Activated B cell treated with CpG ODN at 0.5 μM for 24 hours (primary cell): ENCODE measurements around the gene NALF2. TPM values are rescaled to one million over a fixed set of nuclear protein-coding genes. Genes with fewer than 3 reads are reported as not detected.

Source experiments
- ATAC-seq: fragments of 200-7000 bp; cut with Tn5 transposase; one replicate; pipeline ENCODE4 v1.10.0; 2021; ENCODE audit warnings: low read depth, mild to moderate bottlenecking, moderate library complexity
- CTCF ChIA-PET: fragments of 350-600 bp; sonication (Branson Sonifier 250); formaldehyde crosslinking; loops from one replicate; lab custom pipeline; 2021; ENCODE audit warnings: antibody characterized with exemption; lab: Charles Lee
- POLR2A ChIA-PET: fragments of 350-600 bp; sonication (Branson Sonifier 250); formaldehyde crosslinking; loops from one replicate; lab custom pipeline; 2021; ENCODE audit warnings: antibody characterized with exemption; lab: Charles Lee
- DNase-seq: peaks from one replicate; pipeline ENCODE4 v3.0.0; 2022
- H3K27ac Mint-ChIP-seq: one replicate; pipeline ENCODE4 v1.8.0; 2020; ENCODE audit warnings: mixed read lengths
- H3K27me3 Mint-ChIP-seq: one replicate; pipeline ENCODE4 v1.8.0; 2021; ENCODE audit warnings: mixed read lengths
- H3K36me3 Mint-ChIP-seq: one replicate; pipeline ENCODE4 v1.8.0; 2021; ENCODE audit warnings: low read depth, mixed read lengths
- H3K4me1 Mint-ChIP-seq: one replicate; pipeline ENCODE4 v1.8.0; 2021; ENCODE audit warnings: mixed read lengths
- H3K4me3 Mint-ChIP-seq: one replicate; pipeline ENCODE4 v1.8.0; 2020; ENCODE audit warnings: mild to moderate bottlenecking, mixed read lengths
- H3K9me3 Mint-ChIP-seq: one replicate; pipeline ENCODE4 v1.8.0; 2020; ENCODE audit warnings: mixed read lengths
- intact Hi-C: fragments of 100-400 bp; cut with micrococcal nuclease; formaldehyde crosslinking; loops from one replicate; pipeline ENCODE4 v1.15.1; 2024
- total RNA-seq: library from RNA; stranded (reverse); gene quantifications from 2 replicates; pipeline ENCODE4 v1.2.3, GENCODE V29; 2022
- TF ChIP-seq, protein P1 (sequence below): fragments of 200-600 bp; IDR thresholded peaks from one replicate; pipeline ENCODE4 v1.8.0; 2022; ENCODE audit warnings: antibody characterized with exemption, mild to moderate bottlenecking

The NALF2 gene
- total RNA-seq, 1 donor from 2014 or later = 0.04 TPM

DNA sequence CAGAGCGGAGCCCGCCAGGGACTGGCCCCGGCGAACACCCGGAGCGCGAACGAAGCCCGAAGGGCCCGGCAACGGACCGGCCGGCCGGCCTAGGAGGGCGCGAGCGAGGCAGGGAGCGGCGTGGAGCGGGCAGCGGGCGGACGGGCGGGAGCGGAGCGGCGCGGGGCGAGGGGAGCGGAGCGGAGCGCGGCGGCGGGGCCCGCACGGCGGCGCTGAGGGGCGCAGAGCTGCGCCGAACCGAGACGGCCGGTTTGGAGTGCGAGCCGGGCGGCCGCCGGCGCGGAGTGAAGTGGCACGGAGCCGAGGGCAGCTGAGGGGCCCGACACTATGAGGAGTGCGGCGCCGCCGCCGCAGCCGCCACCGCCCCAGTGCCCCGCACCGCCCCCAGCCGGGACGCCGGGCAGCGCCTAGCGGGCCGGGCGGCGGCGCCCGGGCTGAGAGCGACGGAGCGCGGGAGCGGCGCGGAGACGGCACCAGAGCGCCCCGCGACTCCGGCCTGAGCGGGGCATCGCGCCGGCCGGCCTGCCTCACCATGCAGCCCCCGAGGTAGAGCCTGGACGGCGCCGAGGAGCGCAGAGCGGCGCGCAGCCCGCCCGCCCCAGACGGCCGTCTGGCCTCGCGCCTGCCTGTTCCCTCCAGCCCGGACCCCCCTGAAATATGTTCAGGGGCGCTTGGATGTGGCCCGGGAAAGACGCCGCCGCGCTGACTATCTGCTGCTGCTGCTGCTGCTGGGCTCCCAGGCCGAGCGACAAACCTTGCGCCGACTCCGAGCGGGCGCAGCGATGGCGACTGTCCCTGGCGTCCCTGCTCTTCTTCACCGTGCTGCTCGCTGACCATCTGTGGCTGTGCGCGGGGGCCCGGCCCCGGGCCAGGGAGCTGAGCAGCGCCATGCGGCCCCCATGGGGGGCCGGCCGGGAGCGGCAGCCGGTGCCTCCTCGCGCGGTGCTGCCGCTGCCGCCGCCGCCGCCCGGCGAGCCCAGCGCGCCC is 793 bp downstream of the NALF2 start:
- H3K36me3 Mint-ChIP-seq = no peaks in the 10 kb centered on the region
- DNase-seq = no peak
- H3K27me3 Mint-ChIP-seq = peaks cover 18% of the 10 kb centered on the region
- no peaks in the 10 kb centered on the region for H3K9me3 Mint-ChIP-seq
- intact Hi-C loops = no loop called here
- no peak for ATAC-seq
- H3K4me1 Mint-ChIP-seq = peaks cover 6% of the 10 kb centered on the region
- peak overlapping the region; percentile 72 for H3K4me3 Mint-ChIP-seq
- H3K27ac Mint-ChIP-seq = no peak overlapping the region
- TF ChIP-seq, protein P1, sequence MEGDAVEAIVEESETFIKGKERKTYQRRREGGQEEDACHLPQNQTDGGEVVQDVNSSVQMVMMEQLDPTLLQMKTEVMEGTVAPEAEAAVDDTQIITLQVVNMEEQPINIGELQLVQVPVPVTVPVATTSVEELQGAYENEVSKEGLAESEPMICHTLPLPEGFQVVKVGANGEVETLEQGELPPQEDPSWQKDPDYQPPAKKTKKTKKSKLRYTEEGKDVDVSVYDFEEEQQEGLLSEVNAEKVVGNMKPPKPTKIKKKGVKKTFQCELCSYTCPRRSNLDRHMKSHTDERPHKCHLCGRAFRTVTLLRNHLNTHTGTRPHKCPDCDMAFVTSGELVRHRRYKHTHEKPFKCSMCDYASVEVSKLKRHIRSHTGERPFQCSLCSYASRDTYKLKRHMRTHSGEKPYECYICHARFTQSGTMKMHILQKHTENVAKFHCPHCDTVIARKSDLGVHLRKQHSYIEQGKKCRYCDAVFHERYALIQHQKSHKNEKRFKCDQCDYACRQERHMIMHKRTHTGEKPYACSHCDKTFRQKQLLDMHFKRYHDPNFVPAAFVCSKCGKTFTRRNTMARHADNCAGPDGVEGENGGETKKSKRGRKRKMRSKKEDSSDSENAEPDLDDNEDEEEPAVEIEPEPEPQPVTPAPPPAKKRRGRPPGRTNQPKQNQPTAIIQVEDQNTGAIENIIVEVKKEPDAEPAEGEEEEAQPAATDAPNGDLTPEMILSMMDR = no peak
- ChIA-PET POLR2A (no interaction called here), CTCF (no interaction called here)

DNA sequence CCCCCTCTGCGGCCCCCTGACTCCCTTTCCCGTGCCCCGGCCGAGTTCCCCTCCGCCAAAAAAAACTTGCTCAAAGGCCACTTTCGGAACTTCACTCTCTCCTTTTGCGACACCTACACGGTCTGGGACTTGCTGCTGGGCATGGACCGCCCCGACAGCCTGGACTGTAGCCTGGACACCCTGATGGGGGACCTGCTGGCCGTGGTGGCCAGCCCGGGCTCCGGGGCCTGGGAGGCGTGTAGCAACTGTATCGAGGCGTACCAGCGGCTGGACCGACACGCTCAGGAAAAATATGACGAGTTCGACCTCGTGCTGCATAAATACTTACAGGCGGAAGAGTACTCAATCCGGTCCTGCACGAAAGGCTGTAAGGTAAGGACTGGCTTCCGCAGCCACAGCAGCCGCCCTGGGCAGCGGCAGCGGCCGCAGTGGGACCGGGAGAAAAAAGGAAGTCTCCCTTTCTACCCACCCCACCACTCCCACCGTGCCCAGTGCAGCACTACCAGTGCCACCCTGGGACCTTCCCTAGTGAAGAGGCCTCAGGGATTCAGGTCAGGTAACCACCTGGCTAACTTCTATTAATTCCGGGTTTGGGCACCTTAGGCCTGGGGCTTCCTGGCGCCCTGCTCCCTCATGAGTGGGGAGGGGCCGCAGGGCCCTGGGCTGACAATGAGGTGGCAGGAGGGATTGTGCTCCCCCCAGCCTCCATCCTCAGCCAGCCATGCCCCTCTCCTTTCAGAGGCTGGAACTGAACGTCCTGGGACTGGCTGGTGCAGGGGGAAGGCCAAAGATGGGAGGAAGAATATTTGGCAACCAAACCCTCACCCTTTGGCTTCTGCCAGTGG is 1.9 kb downstream of the NALF2 start:
- DNase-seq (no peak), ATAC-seq (no peak)
- ChIA-PET POLR2A (no interaction called here), CTCF (no interaction called here)
- Mint-ChIP-seq H3K27ac (no peak overlapping the region), H3K4me3 (peak overlapping the region; percentile 19), H3K4me1 (peaks cover 6% of the 10 kb centered on the region), H3K27me3 (peaks cover 18% of the 10 kb centered on the region), H3K36me3 (no peaks in the 10 kb centered on the region), H3K9me3 (no peaks in the 10 kb centered on the region)
- TF ChIP-seq, protein P1 = no peak
- intact Hi-C loops = no loop called here

DNA sequence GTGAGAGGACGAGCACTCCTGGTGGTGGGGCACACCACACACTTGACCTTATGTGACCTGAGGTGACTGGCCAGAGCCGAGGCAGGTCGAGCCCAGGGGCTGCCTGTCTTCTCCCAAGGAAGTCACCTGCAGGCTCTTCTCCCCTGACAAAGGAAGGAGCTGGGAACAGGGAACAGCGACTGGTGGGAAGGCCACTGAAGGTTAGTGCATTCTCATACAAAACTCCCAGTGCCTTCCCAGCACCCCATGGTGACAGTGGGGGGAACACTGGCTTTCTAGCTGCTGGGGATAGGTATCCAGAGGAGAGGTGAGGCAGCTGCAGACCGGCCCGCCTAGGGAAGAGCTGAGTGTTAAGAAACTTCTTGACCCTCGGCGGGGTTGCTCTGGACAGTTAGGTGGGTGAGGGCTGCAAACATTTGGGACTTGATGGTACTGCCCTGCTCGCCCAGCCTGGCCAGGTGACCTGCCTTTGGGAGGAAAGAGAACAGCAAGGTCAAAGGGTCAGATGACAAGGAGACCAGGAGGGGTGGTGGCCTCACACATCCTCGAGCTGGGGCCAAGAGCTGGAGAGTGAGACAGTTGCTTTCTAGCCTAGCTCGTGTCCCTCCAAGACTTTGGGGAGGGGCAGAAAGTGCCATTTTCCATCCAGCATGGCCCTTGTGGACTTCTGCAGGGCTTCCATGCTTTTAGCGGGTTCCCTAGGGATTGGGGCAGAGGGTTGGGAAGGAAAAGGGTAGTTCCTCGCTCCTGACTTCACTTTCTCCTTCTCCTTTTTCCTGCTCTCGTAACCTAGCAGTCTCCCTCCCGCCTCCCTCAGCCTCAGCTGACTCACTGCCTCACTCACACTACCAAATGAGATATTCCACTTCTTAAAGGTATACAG is 2.7 kb downstream of the NALF2 start:
- H3K4me1 Mint-ChIP-seq = peaks cover 6% of the 10 kb centered on the region
- POLR2A ChIA-PET = no interaction called here
- no peak overlapping the region for H3K27ac Mint-ChIP-seq
- DNase-seq (no peak), ATAC-seq (no peak)
- H3K36me3 Mint-ChIP-seq = no peaks in the 10 kb centered on the region
- no peaks in the 10 kb centered on the region for H3K9me3 Mint-ChIP-seq
- peaks cover 18% of the 10 kb centered on the region for H3K27me3 Mint-ChIP-seq
- intact Hi-C loops = no loop called here
- no peak overlapping the region for H3K4me3 Mint-ChIP-seq
- CTCF ChIA-PET = no interaction called here
- TF ChIP-seq, protein P1 = no peak

DNA sequence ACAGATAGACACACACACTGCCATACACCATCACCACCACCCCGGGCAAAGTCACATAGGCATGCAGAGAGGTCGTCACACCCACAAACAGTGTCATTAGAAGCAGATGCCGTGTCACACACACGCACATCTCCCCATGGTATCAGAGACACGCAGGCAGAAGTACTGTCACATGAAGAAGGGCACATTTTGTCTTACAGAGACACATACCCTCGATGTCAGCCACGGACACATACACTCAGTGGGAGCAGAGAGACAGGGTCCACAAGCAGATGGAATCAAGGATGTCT is 3.3 kb downstream of the NALF2 start:
- TF ChIP-seq, protein P1 = no peak
- intact Hi-C loops = no loop called here
- ATAC-seq = no peak
- Mint-ChIP-seq H3K4me1 (peaks cover 6% of the 10 kb centered on the region), H3K36me3 (no peaks in the 10 kb centered on the region), H3K4me3 (no peak overlapping the region), H3K27ac (no peak overlapping the region), H3K9me3 (no peaks in the 10 kb centered on the region), H3K27me3 (peaks cover 18% of the 10 kb centered on the region)
- ChIA-PET POLR2A (no interaction called here), CTCF (no interaction called here)
- no peak for DNase-seq
